ENCODE results near the gene GCN1. TPM values are rescaled to one million over a fixed set of nuclear protein-coding genes. Genes with fewer than 3 reads are reported as not detected.

GCN1 gene
- total RNA-seq, 2 experiments from 2014 or later = 217 to 343 TPM

GRCh38 chr12:120109570-120110267 is 84.8 kb downstream of the GCN1 start:
- H2AFZ ChIP-seq (ENCODE audit: low read length) = no peak overlapping the region
- no peaks in the 10 kb centered on the region for H3K9me2 ChIP-seq (ENCODE audit: insufficient read depth, low read length)
- ChIA-PET POLR2A (interaction anchor here (0.6 to 3.9 kb wide), 5 partner anchors 11 to 313 kb away, joined by 3 to 26 read pairs (median 7); partner anchors contain the start of gene RPLP0), CTCF (ENCODE audit: unreplicated experiment) (interaction anchor here (1.1 kb wide), 1 partner anchor 23 kb away, joined by 3 read pairs; no protein-coding TSS in a partner anchor)
- H3K4me2 ChIP-seq (ENCODE audit: low read length) = peak overlapping the region; percentile 78
- intact Hi-C loops (cut with micrococcal nuclease; ENCODE audit: unreplicated experiment) = no loop called here
- peaks cover 69% of the 10 kb centered on the region for H3K36me3 ChIP-seq (ENCODE audit: insufficient read depth, low read length)
- no peak for DNase-seq (ENCODE audit: low spot score)
- H3K27ac ChIP-seq (ENCODE audit: low read depth, low read length, poor library complexity, severe bottlenecking) = peak overlapping the region; percentile 76
- peaks cover 92% of the 10 kb centered on the region for H3K79me2 ChIP-seq (ENCODE audit: insufficient read depth, low read depth, low read length)
- H3K4me1 ChIP-seq (ENCODE audit: insufficient read depth, low read length, poor library complexity, severe bottlenecking) = peaks cover 34% of the 10 kb centered on the region
- H3K9me3 ChIP-seq (ENCODE audit: low read length) = no peaks in the 10 kb centered on the region
- TF ChIP-seq EZH2phosphoT487 (IDR thresholded peaks at IDR 0.05; ENCODE audit: borderline replicate concordance, low read depth, low read length) (no peak), CTCF (conservative IDR thresholded peaks at IDR 0.05; ENCODE audit: low read length) (no peak)
- H4K20me1 ChIP-seq (ENCODE audit: insufficient read depth, low read length) = peaks cover 15% of the 10 kb centered on the region; the same call in 1 of the 2 replicates
- peak overlapping the region; percentile 45 for H3K4me3 ChIP-seq (ENCODE audit: low read depth, low read length, poor library complexity, severe bottlenecking)
- no TSS peak for BruUV-seq (replicated peaks)

DNA sequence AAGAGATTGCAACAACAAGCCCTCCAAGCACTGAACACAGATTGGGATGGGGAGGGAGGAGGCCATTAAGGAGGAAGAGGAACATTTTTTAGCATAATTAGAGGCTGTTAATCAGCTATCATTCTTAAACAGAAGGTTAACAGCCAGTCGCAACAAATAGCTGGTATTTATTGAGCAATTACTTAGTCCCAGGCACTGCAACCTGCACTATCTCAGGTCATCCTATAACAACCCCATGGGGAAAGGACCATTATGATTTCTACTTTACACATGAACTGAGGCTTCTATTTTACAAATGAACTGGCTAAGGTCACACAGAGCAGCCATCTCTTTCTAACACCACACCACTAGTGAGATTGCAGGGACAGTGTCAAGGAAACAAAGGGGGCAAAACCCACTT is 88.4 kb downstream of the GCN1 start:
- H3K4me3 ChIP-seq (ENCODE audit: low read depth, low read length, poor library complexity, severe bottlenecking) = no peak overlapping the region
- H3K27ac ChIP-seq (ENCODE audit: low read depth, low read length, poor library complexity, severe bottlenecking) = no peak overlapping the region
- H3K36me3 ChIP-seq (ENCODE audit: insufficient read depth, low read length) = peaks cover 77% of the 10 kb centered on the region
- no peak overlapping the region for H2AFZ ChIP-seq (ENCODE audit: low read length)
- ChIA-PET POLR2A (no interaction called here), CTCF (ENCODE audit: unreplicated experiment) (no interaction called here)
- DNase-seq (ENCODE audit: low spot score) = no peak
- no peaks in the 10 kb centered on the region for H3K9me2 ChIP-seq (ENCODE audit: insufficient read depth, low read length)
- H3K4me2 ChIP-seq (ENCODE audit: low read length) = no peak overlapping the region
- no peaks in the 10 kb centered on the region for H3K9me3 ChIP-seq (ENCODE audit: low read length)
- peaks cover 21% of the 10 kb centered on the region; the same call in 1 of the 2 replicates for H4K20me1 ChIP-seq (ENCODE audit: insufficient read depth, low read length)
- intact Hi-C loops (cut with micrococcal nuclease; ENCODE audit: unreplicated experiment) = no loop called here
- peaks cover 58% of the 10 kb centered on the region for H3K79me2 ChIP-seq (ENCODE audit: insufficient read depth, low read depth, low read length)
- peaks cover 18% of the 10 kb centered on the region for H3K4me1 ChIP-seq (ENCODE audit: insufficient read depth, low read length, poor library complexity, severe bottlenecking)
- TF ChIP-seq CTCF (conservative IDR thresholded peaks at IDR 0.05; ENCODE audit: low read length) (no peak), EZH2phosphoT487 (IDR thresholded peaks at IDR 0.05; ENCODE audit: borderline replicate concordance, low read depth, low read length) (no peak)
- BruUV-seq (replicated peaks) = TSS peak; percentile 77

DNA sequence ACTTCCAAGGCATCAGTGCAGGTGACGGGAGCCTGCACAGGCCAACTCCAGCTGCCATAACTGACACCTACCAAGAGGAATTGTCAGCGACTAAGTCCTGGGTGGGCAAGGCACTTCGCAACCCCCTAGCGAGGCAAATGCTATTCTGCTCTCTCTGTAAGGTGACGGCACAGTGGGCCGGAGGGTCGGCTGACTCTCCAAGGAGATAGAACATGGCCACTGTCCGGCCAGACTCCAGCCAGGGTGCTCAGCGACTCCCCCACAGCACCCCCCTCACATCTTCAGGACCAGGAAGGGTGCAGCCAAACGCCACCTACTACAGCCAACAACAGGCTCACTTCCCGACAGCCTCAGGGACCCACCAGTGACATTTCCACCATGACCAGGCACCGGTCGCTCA is 91.1 kb downstream of the GCN1 start:
- peaks cover 32% of the 10 kb centered on the region for H3K79me2 ChIP-seq (ENCODE audit: insufficient read depth, low read depth, low read length)
- H3K27ac ChIP-seq (ENCODE audit: low read depth, low read length, poor library complexity, severe bottlenecking) = no peak overlapping the region
- no peak overlapping the region for H3K4me3 ChIP-seq (ENCODE audit: low read depth, low read length, poor library complexity, severe bottlenecking)
- no peak for TF ChIP-seq CTCF (conservative IDR thresholded peaks at IDR 0.05; ENCODE audit: low read length)
- no peak for TF ChIP-seq EZH2phosphoT487 (IDR thresholded peaks at IDR 0.05; ENCODE audit: borderline replicate concordance, low read depth, low read length)
- H2AFZ ChIP-seq (ENCODE audit: low read length) = no peak overlapping the region
- no peaks in the 10 kb centered on the region for H3K9me2 ChIP-seq (ENCODE audit: insufficient read depth, low read length)
- no peaks in the 10 kb centered on the region for H3K4me1 ChIP-seq (ENCODE audit: insufficient read depth, low read length, poor library complexity, severe bottlenecking)
- peaks cover 96% of the 10 kb centered on the region for H3K36me3 ChIP-seq (ENCODE audit: insufficient read depth, low read length)
- no peaks in the 10 kb centered on the region for H3K9me3 ChIP-seq (ENCODE audit: low read length)
- no peak overlapping the region for H3K4me2 ChIP-seq (ENCODE audit: low read length)
- no peak for DNase-seq (ENCODE audit: low spot score)
- H4K20me1 ChIP-seq (ENCODE audit: insufficient read depth, low read length) = peaks cover 13% of the 10 kb centered on the region; the same call in 1 of the 2 replicates
- POLR2A ChIA-PET = no interaction called here
- intact Hi-C loops (cut with micrococcal nuclease; ENCODE audit: unreplicated experiment) = no loop called here
- no TSS peak for BruUV-seq (replicated peaks)
- CTCF ChIA-PET (ENCODE audit: unreplicated experiment) = no interaction called here

Measured in OCI-LY7 (cell line).